ENCODE measurements around the gene MBNL2.

DNA sequence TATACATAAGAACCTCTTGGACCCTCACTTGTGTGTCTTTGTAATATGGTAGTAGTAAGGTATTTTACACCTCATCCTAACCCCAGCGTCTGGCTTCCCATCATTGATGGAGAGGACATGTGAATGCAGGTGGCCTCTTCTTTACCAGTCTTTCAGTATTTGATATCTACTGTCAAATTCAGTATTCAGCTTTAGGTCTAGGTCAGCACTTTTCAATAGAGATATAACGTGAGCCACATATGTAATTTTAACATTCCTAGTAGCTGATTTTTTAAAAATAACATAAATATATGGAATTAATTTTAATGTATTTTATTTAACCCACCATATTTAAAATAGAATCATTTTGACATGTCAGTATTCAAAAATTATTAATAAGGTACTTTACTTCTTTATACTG lies 214.7 kb downstream of the MBNL2 start:
- no peak for TF ChIP-seq CTCF (IDR thresholded peaks at IDR 0.05)
- TF ChIP-seq POLR2A (IDR thresholded peaks at IDR 0.05), result no peak
- no peak for TF ChIP-seq POLR2AphosphoS5 (IDR thresholded peaks at IDR 0.05)

Data from breast epithelium (tissue), 3 donors.